ENCODE measurements around the gene JSRP1.

JSRP1 gene

GRCh38 chr19:2216361-2217225 lies 39.6 kb downstream of the JSRP1 start:
- no peak for DNase-seq (ENCODE audit: low spot score)

- no peak for DNase-seq (ENCODE audit: low spot score)
Observed at GRCh38 chr19:2215281-2215751, 40.9 kb downstream of the JSRP1 start.

GRCh38 chr19:2214251-2214650 lies 42.0 kb downstream of the JSRP1 start:
- DNase-seq (ENCODE audit: low spot score), result peak; percentile 20

DNA sequence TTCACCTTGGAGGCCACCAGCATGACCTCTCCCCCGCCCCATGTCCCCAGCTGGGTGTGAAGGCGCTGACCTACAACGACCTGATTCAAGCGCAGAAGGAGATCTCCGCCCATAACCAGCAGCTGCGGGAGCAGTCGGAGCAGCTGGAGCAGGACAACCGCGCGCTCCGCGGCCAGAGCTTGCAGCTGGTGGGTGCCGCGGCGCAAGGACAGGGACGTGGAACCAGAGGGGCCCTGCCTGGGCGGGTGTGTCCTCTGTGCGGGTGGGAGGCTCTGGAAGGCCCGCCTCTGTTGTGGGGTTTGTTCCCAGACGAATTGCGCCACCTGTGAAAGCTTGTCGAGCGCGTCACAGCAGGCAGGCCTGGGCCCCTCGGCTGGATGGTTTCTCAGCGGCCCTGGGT lies 42.4 kb downstream of the JSRP1 start:
- DNase-seq (ENCODE audit: low spot score), result peak; percentile 26

DNA sequence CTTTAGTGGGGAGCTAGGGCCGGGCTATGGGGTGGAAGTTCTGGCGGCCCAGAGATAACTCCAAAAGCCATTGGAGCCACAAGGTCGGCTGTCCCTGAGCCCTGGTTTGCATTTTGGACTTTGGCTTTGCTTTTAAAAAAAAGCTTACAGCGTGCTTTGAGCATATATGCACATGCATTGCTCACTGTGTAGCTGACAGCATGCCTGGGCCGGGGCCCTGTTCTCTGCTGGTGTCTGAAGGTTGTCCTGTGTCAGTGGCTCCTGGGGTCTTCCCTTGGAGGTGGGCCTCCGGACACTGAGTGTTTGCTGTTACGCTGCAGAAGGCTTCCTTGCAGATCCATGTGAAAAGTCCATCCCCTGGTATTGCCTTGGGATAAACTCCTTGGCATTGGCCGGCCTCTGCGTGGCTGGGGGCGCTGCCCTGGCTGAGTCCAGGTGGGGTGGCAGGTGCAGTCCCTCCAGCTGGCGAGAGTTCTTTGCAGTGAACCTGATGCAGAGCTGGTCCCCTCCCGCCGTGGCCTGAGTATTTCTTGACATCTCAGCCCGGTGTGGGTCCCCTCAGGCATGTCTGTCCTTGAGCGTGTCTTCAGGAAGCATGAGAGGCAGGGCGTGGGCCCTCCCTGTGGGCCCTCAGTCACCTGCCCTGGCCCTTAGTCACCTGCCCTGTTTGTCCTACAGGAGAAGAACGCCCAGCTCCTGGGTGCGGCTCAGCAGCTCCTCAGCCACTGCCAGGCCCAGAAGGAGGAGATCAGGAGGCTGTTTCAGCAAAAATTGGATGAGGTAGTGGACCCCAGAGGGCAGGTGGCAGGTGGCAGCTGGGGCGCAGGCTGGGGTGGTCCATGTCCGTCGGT lies 43.1 kb downstream of the JSRP1 start:
- no peak for DNase-seq (ENCODE audit: low spot score)

DNA sequence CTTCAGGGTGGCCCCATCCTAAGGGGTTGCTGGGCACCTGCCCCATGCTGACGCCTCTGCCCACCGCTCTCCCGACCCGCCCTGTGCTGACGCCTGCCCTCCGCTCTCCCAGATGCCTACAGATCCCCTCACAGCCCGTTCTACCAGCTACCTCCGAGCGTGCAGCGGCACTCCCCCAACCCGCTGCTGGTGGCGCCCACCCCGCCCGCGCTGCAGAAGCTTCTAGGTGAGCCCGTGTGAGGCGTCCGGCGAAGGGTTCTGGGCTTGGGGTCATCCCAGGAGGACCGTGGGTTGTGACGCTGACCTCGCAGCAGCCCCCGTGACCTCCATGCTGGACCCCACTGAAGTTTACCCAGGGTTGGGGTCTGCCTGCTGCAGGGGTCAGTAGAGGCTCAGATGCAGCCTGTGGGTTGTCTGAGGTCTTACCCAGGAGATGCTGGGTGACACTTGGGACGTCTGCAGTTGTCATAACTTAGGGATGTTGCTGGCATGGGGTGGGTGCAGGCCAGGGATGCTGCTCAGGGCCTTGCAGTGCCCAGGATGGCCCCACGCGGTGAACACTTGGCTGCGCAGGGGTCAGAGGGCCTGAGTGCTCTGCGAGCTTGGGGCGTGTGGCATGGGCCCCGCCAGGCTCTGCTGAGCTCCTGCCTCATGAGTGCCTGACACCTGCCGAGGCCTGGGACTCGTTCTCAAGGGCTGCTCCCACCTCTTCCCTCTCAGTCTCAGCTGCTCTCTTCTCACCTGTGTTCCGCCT lies 45.1 kb downstream of the JSRP1 start:
- DNase-seq (ENCODE audit: low spot score), result no peak

- no peak for DNase-seq (ENCODE audit: low spot score)
Observed at GRCh38 chr19:2210206-2210605, 46.0 kb downstream of the JSRP1 start.

- DNase-seq (ENCODE audit: low spot score), result no peak
Observed at GRCh38 chr19:2209408-2209807, 46.8 kb downstream of the JSRP1 start.

- DNase-seq (ENCODE audit: low spot score), result no peak
Observed at GRCh38 chr19:2208975-2209374, 47.2 kb downstream of the JSRP1 start.

DNA sequence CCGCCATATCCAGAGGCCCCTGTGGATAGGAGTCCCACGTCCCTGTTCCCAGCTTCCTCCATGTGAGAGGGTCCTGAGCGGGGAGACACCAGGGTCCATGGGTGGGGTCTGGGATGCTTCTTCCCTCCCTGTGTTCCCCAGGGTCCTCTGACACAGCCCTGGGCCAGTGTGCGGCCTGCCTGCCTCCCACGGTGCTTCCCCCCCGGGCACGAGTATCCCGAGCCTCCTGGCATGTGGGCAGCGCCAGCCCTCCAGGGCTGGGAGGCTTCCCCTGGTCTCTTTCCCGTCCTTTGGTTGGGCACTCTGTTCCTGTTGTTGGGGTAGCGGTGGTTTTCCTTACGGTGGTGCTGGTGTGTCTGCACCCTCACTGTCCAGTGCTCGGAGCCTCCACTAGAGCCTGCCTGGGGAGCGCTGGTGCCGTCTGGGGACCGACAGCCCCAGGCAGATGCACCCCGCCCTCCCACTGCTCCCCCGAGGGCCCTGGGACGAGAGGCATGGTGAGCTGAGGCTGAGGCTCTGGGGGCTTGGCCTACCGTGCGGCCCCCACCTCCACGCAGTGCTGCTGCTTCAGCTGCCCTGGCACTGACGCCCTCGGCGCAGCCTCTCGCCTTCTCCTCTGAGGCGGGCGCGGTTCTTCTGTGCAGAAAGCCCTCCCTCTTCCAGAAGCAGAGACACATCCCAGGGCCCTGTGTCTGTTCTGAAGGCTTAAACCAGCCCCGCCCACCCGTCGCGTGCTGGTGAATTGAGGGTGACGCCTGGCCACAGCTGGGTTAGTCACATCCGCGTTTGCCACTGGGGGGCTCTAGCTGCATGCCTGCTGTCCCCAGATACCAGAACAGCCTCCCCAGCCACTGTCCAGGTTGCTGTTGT lies 48.0 kb downstream of the JSRP1 start:
- DNase-seq (ENCODE audit: low spot score), result no peak

GRCh38 chr19:2207008-2207407 lies 49.2 kb downstream of the JSRP1 start:
- no peak for DNase-seq (ENCODE audit: low spot score)

- DNase-seq (ENCODE audit: low spot score), result no peak
Observed at GRCh38 chr19:2202366-2202765, 53.9 kb downstream of the JSRP1 start.
